Measurements from ENCODE around the gene LY9. TPM values are rescaled to one million over a fixed set of nuclear protein-coding genes. Genes with fewer than 3 reads are reported as not detected.

The LY9 gene
- polyA plus RNA-seq, 1 of the 3 experiments (the other 2 are of a cell fraction) = not detected

GRCh38 chr1:160794376-160794775 is 1.6 kb upstream of the LY9 start:
- Histone ChIP-seq H3K27me3 (ENCODE audit: insufficient read depth) (no peaks in the 10 kb centered on the region; the same call in 1 of the 2 replicates), H3K4me3 (ENCODE audit: low read depth in 2 of 2, low read length in 1 of 2) (no peak overlapping the region), H3K36me3 (replicated peaks in 1 of 2; ENCODE audit: control insufficient read depth in 1 of 2, insufficient read depth in 2 of 2, low read length in 1 of 2) (no peaks in the 10 kb centered on the region), H4K20me1 (ENCODE audit: insufficient read depth) (no peaks in the 10 kb centered on the region), H3K9me2 (no peaks in the 10 kb centered on the region), H3K4me2 (no peak overlapping the region), H3K27ac (ENCODE audit: low read depth in 2 of 2, low read length in 1 of 2) (no peak overlapping the region), H3F3A (replicated peaks; ENCODE audit: insufficient read depth) (no peaks in the 10 kb centered on the region), H3K4me1 (ENCODE audit: control insufficient read depth in 1 of 2, insufficient read depth in 2 of 2, low read depth in 1 of 2, low read length in 1 of 2) (no peaks in the 10 kb centered on the region), H3K9ac (no peak overlapping the region), H2AFZ (ENCODE audit: low read depth) (no peak overlapping the region), H3K9me3 (no peaks in the 10 kb centered on the region), H3K79me2 (ENCODE audit: insufficient read depth) (no peaks in the 10 kb centered on the region)
- WGBS (ENCODE audit: low lambda C conversion rate) = 3% methylated on average over 3 of the region's 3 CpGs
- no peak for TF ChIP-seq FOXJ3 (CRISPR knock-in tag; IDR thresholded peaks at IDR 0.05)
- ChIA-PET POLR2A (no interaction called here), CTCF (interaction anchor here (1.2 kb wide), 1 partner anchor 18 kb away, joined by 4 read pairs; no protein-coding TSS in a partner anchor)
- DNase-seq = no peak

DNA sequence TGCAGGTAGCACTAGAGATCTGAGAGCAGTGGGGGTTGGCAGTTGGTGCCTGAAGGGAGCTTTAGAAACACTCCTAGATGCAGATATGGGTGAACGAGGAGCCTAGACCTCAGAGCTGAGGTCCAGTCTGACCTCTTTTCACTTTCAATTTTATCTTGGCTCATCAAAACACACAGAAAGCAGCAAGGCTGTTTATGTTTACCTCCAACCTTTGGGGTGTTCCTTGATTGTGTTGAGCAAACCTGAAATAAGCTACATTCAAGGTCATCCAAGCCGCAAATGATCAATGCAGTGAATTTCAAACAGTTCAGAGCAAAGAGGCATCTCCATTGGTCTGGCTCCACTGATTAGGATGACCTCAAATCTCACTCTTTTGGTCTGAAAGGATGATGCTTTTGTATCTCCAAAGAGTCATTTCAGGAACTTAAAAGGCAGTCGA is 1.3 kb downstream of the LY9 start:
- Histone ChIP-seq H4K20me1 (ENCODE audit: insufficient read depth) (no peaks in the 10 kb centered on the region), H3K4me3 (ENCODE audit: low read depth in 2 of 2, low read length in 1 of 2) (no peak overlapping the region), H3K9me2 (no peaks in the 10 kb centered on the region), H3K4me2 (no peak overlapping the region), H3K9ac (no peak overlapping the region), H3K27me3 (ENCODE audit: insufficient read depth) (no peaks in the 10 kb centered on the region; the same call in 1 of the 2 replicates), H3K36me3 (replicated peaks in 1 of 2; ENCODE audit: control insufficient read depth in 1 of 2, insufficient read depth in 2 of 2, low read length in 1 of 2) (no peaks in the 10 kb centered on the region), H2AFZ (ENCODE audit: low read depth) (no peak overlapping the region; the same call in 1 of the 2 replicates), H3F3A (replicated peaks; ENCODE audit: insufficient read depth) (no peaks in the 10 kb centered on the region), H3K9me3 (no peaks in the 10 kb centered on the region), H3K4me1 (ENCODE audit: control insufficient read depth in 1 of 2, insufficient read depth in 2 of 2, low read depth in 1 of 2, low read length in 1 of 2) (no peaks in the 10 kb centered on the region), H3K79me2 (ENCODE audit: insufficient read depth) (no peaks in the 10 kb centered on the region), H3K27ac (ENCODE audit: low read depth in 2 of 2, low read length in 1 of 2) (no peak overlapping the region)
- no peak for DNase-seq
- CTCF ChIA-PET = interaction anchor here (0.6 to 1.3 kb wide), 3 partner anchors 17 to 131 kb away, joined by 3 to 4 read pairs (median 3); no protein-coding TSS in a partner anchor
- no peak for TF ChIP-seq SMC3 (IDR thresholded peaks at IDR 0.05; ENCODE audit: low read depth, low read length)
- TF ChIP-seq, protein P1, sequence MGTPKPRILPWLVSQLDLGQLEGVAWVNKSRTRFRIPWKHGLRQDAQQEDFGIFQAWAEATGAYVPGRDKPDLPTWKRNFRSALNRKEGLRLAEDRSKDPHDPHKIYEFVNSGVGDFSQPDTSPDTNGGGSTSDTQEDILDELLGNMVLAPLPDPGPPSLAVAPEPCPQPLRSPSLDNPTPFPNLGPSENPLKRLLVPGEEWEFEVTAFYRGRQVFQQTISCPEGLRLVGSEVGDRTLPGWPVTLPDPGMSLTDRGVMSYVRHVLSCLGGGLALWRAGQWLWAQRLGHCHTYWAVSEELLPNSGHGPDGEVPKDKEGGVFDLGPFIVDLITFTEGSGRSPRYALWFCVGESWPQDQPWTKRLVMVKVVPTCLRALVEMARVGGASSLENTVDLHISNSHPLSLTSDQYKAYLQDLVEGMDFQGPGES (IDR thresholded peaks at IDR 0.05; ENCODE audit: low read depth, low read length) = no peak
- TF ChIP-seq CHD2 (IDR thresholded peaks at IDR 0.05; ENCODE audit: low read length, partially characterized antibody) = no peak
- no peak for TF ChIP-seq SIN3A (IDR thresholded peaks at IDR 0.05; ENCODE audit: borderline replicate concordance, low read depth, low read length)
- no peak for TF ChIP-seq GABPA (IDR thresholded peaks at IDR 0.05; ENCODE audit: low read depth)
- no peak for TF ChIP-seq PBX3 (IDR thresholded peaks at IDR 0.05)
- TF ChIP-seq, protein P2, sequence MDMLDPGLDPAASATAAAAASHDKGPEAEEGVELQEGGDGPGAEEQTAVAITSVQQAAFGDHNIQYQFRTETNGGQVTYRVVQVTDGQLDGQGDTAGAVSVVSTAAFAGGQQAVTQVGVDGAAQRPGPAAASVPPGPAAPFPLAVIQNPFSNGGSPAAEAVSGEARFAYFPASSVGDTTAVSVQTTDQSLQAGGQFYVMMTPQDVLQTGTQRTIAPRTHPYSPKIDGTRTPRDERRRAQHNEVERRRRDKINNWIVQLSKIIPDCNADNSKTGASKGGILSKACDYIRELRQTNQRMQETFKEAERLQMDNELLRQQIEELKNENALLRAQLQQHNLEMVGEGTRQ (IDR thresholded peaks at IDR 0.05; ENCODE audit: borderline replicate concordance, low read depth, low read length) = no peak
- TF ChIP-seq EP300 (IDR thresholded peaks at IDR 0.05; ENCODE audit: borderline replicate concordance in 1 of 2, low read depth in 1 of 2, low read length in 1 of 2) = no peak
- no peak for TF ChIP-seq FOXJ3 (CRISPR knock-in tag; IDR thresholded peaks at IDR 0.05)
- TF ChIP-seq RAD21 (IDR thresholded peaks at IDR 0.05; ENCODE audit: low read length) = no peak
- no peak for TF ChIP-seq ZBTB33 (IDR thresholded peaks at IDR 0.05; ENCODE audit: borderline replicate concordance, low read depth)
- TF ChIP-seq GATA2 (CRISPR knock-in tag; IDR thresholded peaks at IDR 0.05) = no peak
- POLR2A ChIA-PET = no interaction called here
- WGBS (ENCODE audit: low lambda C conversion rate) = 4% methylated on average over 3 of the region's 3 CpGs

All from SK-N-SH (cell line).